ENCODE data around the gene DAB2IP. TPM values are rescaled to one million over a fixed set of nuclear protein-coding genes. Genes with fewer than 3 reads are reported as not detected.
A peak's percentile ranks its signal among the peaks of the same experiment; 100 is the strongest.

The DAB2IP gene
- total and polyA plus RNA-seq, 2 donors from 2014 or later = 33.8 to 105 TPM

DNA sequence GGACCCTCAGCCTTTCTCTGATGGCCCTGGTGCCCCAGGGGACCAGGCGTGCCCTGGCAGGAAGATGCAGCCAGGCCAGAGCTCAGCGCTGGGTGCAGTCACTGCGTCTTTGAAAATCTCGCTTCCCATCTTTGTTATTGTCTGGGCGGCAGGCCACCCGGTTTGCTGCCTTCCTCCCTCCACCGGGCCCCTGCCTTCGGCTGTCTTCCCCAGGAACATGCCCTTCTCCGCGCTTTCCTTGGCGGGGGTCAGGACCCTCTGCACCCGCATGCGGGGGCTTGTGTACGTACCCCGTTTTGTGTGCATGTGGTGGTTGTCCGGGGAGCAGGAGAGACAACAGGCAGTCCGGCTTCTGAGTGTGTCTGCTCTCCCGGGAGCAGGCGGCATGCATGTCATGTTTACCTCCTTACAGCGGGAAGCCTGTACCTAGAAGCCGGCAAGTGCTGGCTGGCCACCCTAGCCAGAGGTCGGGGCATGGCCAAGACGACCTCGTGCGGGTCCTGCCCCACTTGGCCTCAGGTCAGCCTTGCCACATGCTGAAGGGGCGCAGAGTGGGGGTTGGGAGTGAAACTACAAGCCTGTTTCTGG lies 49.5 kb downstream of the DAB2IP start:
- intact Hi-C loops (cut with DNase I) = no loop called here

DNA sequence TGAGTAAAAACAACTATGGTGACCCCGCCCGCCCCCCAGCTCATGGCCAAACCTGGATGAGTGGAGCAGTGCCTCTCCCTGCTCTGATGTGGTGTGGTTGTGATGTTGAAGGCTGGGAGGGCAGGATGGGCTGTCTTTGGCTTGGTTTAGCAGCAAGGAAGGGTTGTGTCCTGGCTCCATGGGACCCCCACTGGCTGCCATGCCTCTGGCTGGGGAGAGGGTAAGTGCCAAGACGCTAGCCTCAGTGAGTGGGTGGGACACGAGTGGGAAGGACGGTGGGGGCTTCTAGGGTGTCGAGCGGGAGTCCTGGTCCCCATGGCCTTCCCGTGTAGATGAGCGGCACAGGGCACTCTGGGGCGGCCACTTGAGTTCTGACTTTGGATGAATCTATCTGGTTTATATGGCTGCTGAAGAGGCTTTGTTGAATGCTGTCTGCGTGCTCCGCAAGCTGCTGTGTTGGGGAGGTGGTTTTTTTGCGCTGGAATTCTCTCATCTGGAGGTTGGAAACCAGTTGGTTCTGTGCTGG lies 50.4 kb downstream of the DAB2IP start:
- H3K27ac ChIP-seq (ENCODE audit: low read depth in 2 of 2, low read length in 2 of 2) = peak overlapping the region; percentile 52 to 86
- H3K36me3 ChIP-seq (ENCODE audit: control insufficient read depth in 2 of 3, insufficient read depth in 3 of 3, low read length in 3 of 3) = no peaks in the 10 kb centered on the region
- H3K4me3 ChIP-seq (ENCODE audit: low read length in 3 of 3) = no peak overlapping the region
- FAIRE-seq (no peak), DNase-seq (no peak)
- no peak overlapping the region for H3K9ac ChIP-seq (ENCODE audit: low read length in 3 of 3)
- H3K9me3 ChIP-seq (ENCODE audit: control insufficient read depth in 2 of 3, insufficient read depth in 1 of 3, low read length in 3 of 3) = no peaks in the 10 kb centered on the region
- no peak for TF ChIP-seq CTCF (IDR thresholded peaks at IDR 0.05; ENCODE audit: borderline replicate concordance, extremely low read depth, insufficient read depth)
- H3K27me3 ChIP-seq (ENCODE audit: control insufficient read depth, insufficient read depth, low read length) = no peaks in the 10 kb centered on the region
- intact Hi-C loops (cut with DNase I) = no loop called here
- H3K4me1 ChIP-seq (ENCODE audit: control insufficient read depth in 2 of 3, insufficient read depth in 2 of 3, low read depth in 1 of 3, low read length in 3 of 3) = peaks cover 0 to 25% (median 13%) of the 10 kb centered on the region in 3 donors

More for the DNA sequence above, 49.5 kb downstream of the DAB2IP start:
- no peaks in the 10 kb centered on the region for H3K36me3 ChIP-seq (ENCODE audit: control insufficient read depth in 2 of 3, insufficient read depth in 3 of 3, low read length in 3 of 3)
- DNase-seq (peak in 1 of 5 donors; percentile 81), FAIRE-seq (no peak)
- H3K27me3 ChIP-seq (ENCODE audit: control insufficient read depth, insufficient read depth, low read length) = no peaks in the 10 kb centered on the region
- TF ChIP-seq CTCF (IDR thresholded peaks at IDR 0.05; ENCODE audit: borderline replicate concordance, extremely low read depth, insufficient read depth) = no peak
- H3K9ac ChIP-seq (ENCODE audit: low read length in 3 of 3) = peak overlapping the region in 1 of 3 donors; percentile 46
- H3K4me3 ChIP-seq (ENCODE audit: low read length in 3 of 3) = peak overlapping the region in 2 of 3 donors; percentile 21 to 57
- peak overlapping the region; percentile 71 to 86 for H3K27ac ChIP-seq (ENCODE audit: low read depth in 2 of 2, low read length in 2 of 2)
- no peaks in the 10 kb centered on the region for H3K9me3 ChIP-seq (ENCODE audit: control insufficient read depth in 2 of 3, insufficient read depth in 1 of 3, low read length in 3 of 3)
- H3K4me1 ChIP-seq (ENCODE audit: control insufficient read depth in 2 of 3, insufficient read depth in 2 of 3, low read depth in 1 of 3, low read length in 3 of 3) = peaks cover 0 to 25% (median 13%) of the 10 kb centered on the region in 3 donors

DNA sequence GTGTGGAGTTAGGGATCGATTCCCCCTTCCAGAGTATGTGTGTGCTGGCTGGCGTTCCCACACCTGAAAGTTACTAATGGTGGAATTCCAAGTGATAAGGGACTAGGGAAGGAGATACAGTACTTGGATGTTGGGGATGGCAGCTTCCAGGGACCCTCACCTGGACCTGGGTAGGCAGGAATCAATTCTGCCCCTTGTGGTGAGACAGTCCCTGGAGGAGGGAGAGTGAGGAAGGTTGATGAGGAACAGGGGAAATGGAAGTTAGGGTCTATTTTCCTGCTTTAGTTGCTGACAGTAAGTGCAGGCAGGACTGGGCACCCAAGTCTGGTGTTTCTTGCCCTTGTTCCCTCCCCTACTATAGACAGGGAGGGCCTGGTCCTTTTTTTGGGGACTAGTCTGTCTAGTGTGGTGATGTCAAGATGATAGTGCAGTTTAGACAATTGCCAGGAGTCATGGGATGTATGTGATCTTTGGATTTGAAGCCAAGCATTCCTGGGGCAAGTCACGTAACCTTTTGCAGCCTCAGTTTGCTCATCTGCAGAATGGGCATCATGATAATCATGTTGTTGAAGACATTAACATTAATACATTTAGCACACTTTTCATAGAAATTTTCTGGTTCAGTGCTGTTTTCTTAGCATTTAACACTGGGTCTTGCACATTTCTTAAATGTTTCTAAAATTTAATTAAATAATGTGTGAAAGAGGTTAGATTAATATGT lies 51.7 kb downstream of the DAB2IP start:
- no peaks in the 10 kb centered on the region for H3K36me3 ChIP-seq (ENCODE audit: control insufficient read depth in 2 of 3, insufficient read depth in 3 of 3, low read length in 3 of 3)

More for the DNA sequence above, 51.7 kb downstream of the DAB2IP start:
- DNase-seq (no peak), FAIRE-seq (no peak)
- Histone ChIP-seq H3K27me3 (ENCODE audit: control insufficient read depth, insufficient read depth, low read length) (no peaks in the 10 kb centered on the region), H3K4me1 (ENCODE audit: control insufficient read depth in 2 of 3, insufficient read depth in 2 of 3, low read depth in 1 of 3, low read length in 3 of 3) (peaks cover 0 to 26% (median 13%) of the 10 kb centered on the region in 3 donors), H3K9me3 (ENCODE audit: control insufficient read depth in 2 of 3, insufficient read depth in 1 of 3, low read length in 3 of 3) (no peaks in the 10 kb centered on the region), H3K9ac (ENCODE audit: low read length in 3 of 3) (no peak overlapping the region), H3K27ac (ENCODE audit: low read depth in 2 of 2, low read length in 2 of 2) (no peak overlapping the region), H3K4me3 (ENCODE audit: low read length in 3 of 3) (no peak overlapping the region)
- no peak for TF ChIP-seq CTCF (IDR thresholded peaks at IDR 0.05; ENCODE audit: borderline replicate concordance, extremely low read depth, insufficient read depth)
- intact Hi-C loops (cut with DNase I) = no loop called here

All from kidney (tissue), 14 donors.